Right lobe of liver (tissue), 6 donors: Measurements from ENCODE around the gene TDRKH. TPM values are rescaled to one million over a fixed set of nuclear protein-coding genes. Genes with fewer than 3 reads are reported as not detected.

Experiments
- ATAC-seq, 4 donors: fragments of 200-7000 bp; cut with Tn5 transposase; one replicate each; pipeline ENCODE4 v1.9.1; 2020; ENCODE audit warnings: mild to moderate bottlenecking in 4 of 4, moderate library complexity in 4 of 4
- DNase-seq, 3 donors: peaks; one replicate each; pipeline ENCODE4 v3.0.0-alpha.2; 2020
- H3K27ac ChIP-seq, 3 donors: fragments of 200-600 bp; one replicate each; pipeline ENCODE4 v1.8.0; 2022
- H3K27me3 ChIP-seq, 2 donors: fragments of 200-600 bp; one replicate each; pipeline ENCODE4 v1.8.0; 2022
- H3K36me3 ChIP-seq, 4 donors: fragments of 200-600 bp; sonication (generic) in 1 of 4; one replicate each; pipeline versions ENCODE4 v1.5.1 to v1.8.0; 2017 to 2022; ENCODE audit warnings: control low read depth in 1 of 4
- H3K4me1 ChIP-seq, 4 donors: fragments of 200-600 bp; sonication (generic) in 1 of 4; one replicate each; pipeline versions ENCODE4 v1.5.1 to v1.8.0; 2017 to 2022; ENCODE audit warnings: control low read depth in 1 of 4
- H3K4me3 ChIP-seq, 3 donors: fragments of 200-600 bp; one replicate each; pipeline ENCODE4 v1.8.0; 2022
- H3K9me3 ChIP-seq, 4 donors: fragments of 200-600 bp; sonication (generic) in 1 of 4; one replicate each; pipeline versions ENCODE4 v1.5.1 to v1.8.0; 2017 to 2022; ENCODE audit warnings: control low read depth in 1 of 4
- CTCF ChIP-seq, 4 donors: fragments of 200-600 bp in 3 of 4; fragments of 450-650 bp in 1 of 4; IDR thresholded peaks; one replicate each; pipeline versions ENCODE4 v1.5.1 to v1.8.0; 2016 to 2022; ENCODE audit warnings: antibody characterized with exemption in 4 of 4, mild to moderate bottlenecking in 2 of 4
- POLR2A ChIP-seq: fragments of 450-650 bp; IDR thresholded peaks from one replicate; pipeline ENCODE4 v1.6.1; 2017; ENCODE audit warnings: antibody characterized with exemption, mild to moderate bottlenecking
- WGBS: methylation state at CpG from one replicate; pipeline ENCODE4 v1.1.6; 2018; ENCODE audit warnings: low coverage, low lambda C conversion rate; ENCODE audit not compliant: insufficient coverage; ENCODE audit errors: missing lambda C conversion rate; 5-methylcytosine and 5-hydroxymethylcytosine counted together
- intact Hi-C, 2 donors: fragments of 100-400 bp; cut with DNase I; formaldehyde crosslinking; loops; one replicate each; pipeline versions ENCODE4 v1.11.2 to v1.14.1; 2022
- total RNA-seq, 6 experiments: library from RNA; depleted of rRNA in 2 of 6; stranded (reverse); fragments of >200 nt in 2 of 6; fragmentation: NEBNext Ultra II Directional in 3 of 6; extraction: Animal tissue kit (Norgen Biotek cat#: 25700) in 3 of 6; gene quantifications; one replicate each; pipeline versions ENCODE4 v1.1.0 to v1.2.4, GENCODE V29; 2016 to 2023
- donor health status: DM: no; HTN: yes; CAD: no.
- donor health status: DM: no; HTN: no; CAD: no.
- donor health status: DM: no; HTN: no; CAD: no.
- donor health status: DM: no; HTN: yes; CAD: no.
- donor health status: DM: no; HTN: yes; CAD: no.

Gene TDRKH
- total RNA-seq, 6 experiments from 2014 or later, result 1.7 to 12.1 (median 3.3) TPM

GRCh38 chr1:151809290-151809984, 19.1 kb upstream of the TDRKH start:
- WGBS, result 52% methylated on average over 7 of the region's 8 CpGs
- H3K9me3 ChIP-seq, result no peaks in the 10 kb centered on the region
- H3K36me3 ChIP-seq, result peaks cover 0 to 50% (median 15%) of the 10 kb centered on the region in 4 donors
- no peaks in the 10 kb centered on the region for H3K27me3 ChIP-seq
- H3K27ac ChIP-seq, result no peak overlapping the region
- DNase-seq, result peak in 1 of 3 donors; percentile 28
- ATAC-seq, result peak in 1 of 4 donors; percentile 57
- no peak overlapping the region for H3K4me3 ChIP-seq
- TF ChIP-seq POLR2A, result no peak
- TF ChIP-seq CTCF (IDR thresholded peaks at IDR 0.05), result no peak
- H3K4me1 ChIP-seq, result no peaks in the 10 kb centered on the region
- intact Hi-C loops, result no loop called here

GRCh38 chr1:151807766-151808165, 17.5 kb upstream of the TDRKH start:
- Histone ChIP-seq H3K27me3 (no peaks in the 10 kb centered on the region), H3K27ac (no peak overlapping the region), H3K4me3 (no peak overlapping the region), H3K36me3 (peaks cover 0 to 41% (median 13%) of the 10 kb centered on the region in 4 donors), H3K4me1 (no peaks in the 10 kb centered on the region), H3K9me3 (no peaks in the 10 kb centered on the region)
- TF ChIP-seq CTCF (IDR thresholded peaks at IDR 0.05), result no peak
- no peak for TF ChIP-seq POLR2A
- DNase-seq (no peak), ATAC-seq (no peak)
- WGBS, result 50% methylated on average over 1 of the region's 1 CpG
- intact Hi-C loops, result no loop called here

- H3K4me3 ChIP-seq, result no peak overlapping the region
- TF ChIP-seq CTCF (IDR thresholded peaks at IDR 0.05) (no peak), POLR2A (no peak)
- no peaks in the 10 kb centered on the region for H3K4me1 ChIP-seq
- WGBS, result 20% methylated on average over 1 of the region's 5 CpGs
- DNase-seq (no peak), ATAC-seq (peak in 1 of 4 donors; percentile 14)
- no peaks in the 10 kb centered on the region for H3K27me3 ChIP-seq
- intact Hi-C loops, result no loop called here
- H3K27ac ChIP-seq, result no peak overlapping the region
- peaks cover 0 to 36% (median 10%) of the 10 kb centered on the region in 4 donors for H3K36me3 ChIP-seq
- H3K9me3 ChIP-seq, result no peaks in the 10 kb centered on the region
Observed at GRCh38 chr1:151807131-151807530, 16.8 kb upstream of the TDRKH start.

GRCh38 chr1:151806170-151806569, 15.9 kb upstream of the TDRKH start:
- Histone ChIP-seq H3K27me3 (no peaks in the 10 kb centered on the region), H3K9me3 (no peaks in the 10 kb centered on the region), H3K27ac (no peak overlapping the region), H3K36me3 (peaks cover 0 to 28% (median 5%) of the 10 kb centered on the region in 4 donors), H3K4me3 (no peak overlapping the region), H3K4me1 (no peaks in the 10 kb centered on the region)
- DNase-seq (peak in 1 of 3 donors; percentile 40), ATAC-seq (peak in 3 of 4 donors; percentile 16 to 30 (median 29))
- no peak for TF ChIP-seq POLR2A
- TF ChIP-seq CTCF (IDR thresholded peaks at IDR 0.05), result no peak
- intact Hi-C loops, result no loop called here
- 27% methylated on average over 1 of the region's 7 CpGs for WGBS
